Measurements from ENCODE around the gene AARS2. TPM values are rescaled to one million over a fixed set of nuclear protein-coding genes. Genes with fewer than 3 reads are reported as not detected.
A peak's percentile ranks its signal among the peaks of the same experiment; 100 is the strongest.

AARS2 gene
- total and polyA plus RNA-seq, 2 of the 4 experiments (the other 2 are of a cell fraction): 9.1 to 10.4 TPM

- H3K18ac ChIP-seq (ENCODE audit: low read depth, low read length): no peak overlapping the region; the same call in 1 of the 2 replicates
- intact Hi-C loops (cut with micrococcal nuclease): no loop called here
- 7% methylated on average over 3 of the region's 12 CpGs; no CpG with 5 or more reads in 1 of the 2 experiments for WGBS, 2 experiments (ENCODE audit: extremely low coverage in 2 of 2, insufficient read length in 1 of 2)
- peak overlapping the region; percentile 79; the same call in 1 of the 2 replicates for H3K56ac ChIP-seq (ENCODE audit: extremely low read depth, insufficient read depth, low read length)
- H4K20me1 ChIP-seq (ENCODE audit: insufficient read depth, low read length): peaks cover 50% of the 10 kb centered on the region
- peak overlapping the region; percentile 90 for H2AK5ac ChIP-seq (ENCODE audit: low read depth, low read length)
- peaks cover 6% of the 10 kb centered on the region; the same call in 1 of the 2 replicates for H3K9me1 ChIP-seq (ENCODE audit: insufficient read depth, low read length)
- H2AK9ac ChIP-seq (replicated peaks; ENCODE audit: low read depth, low read length, poor library complexity): peak overlapping the region; percentile 98
- peaks cover 46% of the 10 kb centered on the region for H3K36me3 ChIP-seq (ENCODE audit: control insufficient read depth, insufficient read depth, low read length)
- TF ChIP-seq RFX5 (IDR thresholded peaks at IDR 0.05; ENCODE audit: low read depth, low read length) (no peak), MAZ (IDR thresholded peaks at IDR 0.05; ENCODE audit: borderline replicate concordance, low read depth, low read length) (peak; percentile 69; the same call in 1 of the 2 replicates)
- peak overlapping the region; percentile 88 for H3K4ac ChIP-seq (ENCODE audit: low read depth, low read length)
- no peak for ATAC-seq (ENCODE audit: low read depth)
- peaks cover 8% of the 10 kb centered on the region for H3K4me1 ChIP-seq (ENCODE audit: control insufficient read depth, insufficient read depth, low read length)
- peak overlapping the region; percentile 58; the same call in 1 of the 2 replicates for H4K91ac ChIP-seq (ENCODE audit: insufficient read depth, low read depth, low read length)
- H3K9ac ChIP-seq (ENCODE audit: low read depth, low read length): peak overlapping the region; percentile 73
- no peak overlapping the region for H2BK15ac ChIP-seq (ENCODE audit: low read depth, low read length)
- peak overlapping the region; percentile 96 for H2AFZ ChIP-seq (replicated peaks; ENCODE audit: low read length, poor library complexity)
- peak overlapping the region; percentile 94 for H3K14ac ChIP-seq (replicated peaks; ENCODE audit: low read depth, low read length)
- peak overlapping the region; percentile 94 for H3K27ac ChIP-seq (ENCODE audit: insufficient read depth, low read length)
- peak overlapping the region; percentile 94 for H3K4me3 ChIP-seq (ENCODE audit: insufficient read depth, low read depth, low read length)
- H3K27me3 ChIP-seq (ENCODE audit: control insufficient read depth, insufficient read depth, low read length): no peaks in the 10 kb centered on the region
- ChIA-PET POLR2A (ENCODE audit: unreplicated experiment) (interaction anchor here (2.0 kb wide), 1 partner anchor 10 kb away, joined by 27 read pairs; the partner anchor contains the start of gene HSP90AB1), CTCF (interaction anchor here (0.8 to 1.6 kb wide), 8 partner anchors 9 to 88 kb away, joined by 3 to 6 read pairs (median 4); no protein-coding TSS in a partner anchor)
- DNase-seq: no peak
- H3K9me3 ChIP-seq (ENCODE audit: control insufficient read depth, insufficient read depth, low read length): no peaks in the 10 kb centered on the region
- H3K79me1 ChIP-seq (ENCODE audit: low read depth in 1 of 2, low read length in 2 of 2): peaks cover 12 to 58% of the 10 kb centered on the region in 2 experiments
- H4K8ac ChIP-seq (ENCODE audit: low read depth in 2 of 2, low read length in 2 of 2): peak overlapping the region; percentile 85 to 94; a peak in 2 of 4 replicates
- H2BK20ac ChIP-seq (ENCODE audit: low read depth, low read length): no peak overlapping the region
- dilution Hi-C loops (cut with HindIII; ENCODE audit: low sequenced_read_pairs, unreplicated experiment): no loop called here
- no peak overlapping the region for H2BK120ac ChIP-seq (ENCODE audit: low read depth, low read length)
- peak overlapping the region; percentile 99 for H3K4me2 ChIP-seq (ENCODE audit: low read depth, low read length)
- peak overlapping the region; percentile 87; the same call in 1 of the 2 replicates for H3K23ac ChIP-seq (ENCODE audit: low read depth, low read length)
- peak overlapping the region; percentile 5; the same call in 1 of the 2 replicates for H4K5ac ChIP-seq (ENCODE audit: low read depth, low read length)
- peak overlapping the region; percentile 79 for H2BK5ac ChIP-seq (ENCODE audit: low read depth, low read length, poor library complexity, severe bottlenecking)
- no TSS peak for BruUV-seq (replicated peaks)
- in situ Hi-C loops (cut with MboI; ENCODE audit: low sequenced_read_pairs): no loop called here
Observed at GRCh38 chr6:44256775-44257024, 56.4 kb downstream of the AARS2 start.

Measured in IMR-90 (cell line).